ENCODE results near the gene SEMA3F.

GRCh38 chr3:50222169-50222528 is 67.0 kb downstream of the SEMA3F start:
- TF ChIP-seq CTCF (IDR thresholded peaks at IDR 0.05; ENCODE audit: poor library complexity) (no peak), EZH2phosphoT487 (IDR thresholded peaks at IDR 0.05; ENCODE audit: low read depth, severe bottlenecking, unreplicated experiment) (no peak), EZH2 (IDR thresholded peaks at IDR 0.05; ENCODE audit: borderline replicate concordance) (no peak)
